HG03064 (cell line): ENCODE results near the gene TCOF1.

Experiments
- ATAC-seq: cut with Tn5 transposase; IDR thresholded peaks from one replicate; pipeline ENCODE4 v1.9.1; 2021; ENCODE audit warnings: low read depth; ENCODE audit not compliant: unreplicated experiment

The TCOF1 gene

DNA sequence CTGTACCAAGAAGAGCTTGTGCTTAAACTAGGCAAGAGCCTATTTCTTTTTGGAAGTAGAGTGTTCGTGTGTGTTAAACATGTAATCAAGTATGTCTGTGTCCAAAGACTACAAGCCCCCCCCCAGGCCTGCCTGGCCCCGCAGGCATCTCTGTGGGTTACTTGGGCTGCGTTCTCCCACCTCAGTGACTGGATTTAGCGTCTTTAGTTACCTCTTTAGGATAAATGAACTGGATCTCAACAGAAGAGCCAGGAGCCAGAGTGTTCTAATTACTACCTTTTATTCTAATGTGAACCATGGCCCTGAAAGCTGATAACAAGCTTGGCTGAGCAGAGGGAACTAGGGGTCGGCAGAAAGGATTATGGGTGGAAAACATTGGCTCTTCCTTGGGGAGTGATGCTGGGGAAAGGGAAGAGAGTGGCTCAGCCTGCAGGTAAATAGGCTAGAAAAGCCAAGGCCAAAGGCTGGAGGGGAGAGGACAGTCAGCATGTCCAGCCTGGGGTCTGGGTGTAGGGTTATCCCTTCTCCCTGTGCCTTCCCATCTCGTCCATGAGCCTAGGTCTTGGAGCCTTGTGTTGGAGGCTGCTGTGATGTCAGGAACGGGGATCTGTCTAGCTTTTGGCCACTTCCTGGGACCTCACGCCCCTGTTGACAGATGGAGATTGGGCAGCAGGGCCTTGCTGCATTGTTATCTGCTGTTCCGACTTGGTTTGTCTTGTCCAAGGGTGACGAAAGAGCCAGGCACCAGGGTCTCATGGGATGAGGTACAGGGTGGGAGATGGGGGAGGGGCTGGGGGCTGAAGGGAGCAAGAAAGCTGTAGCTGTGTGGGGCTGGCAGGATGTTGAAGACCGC lies 44.1 kb downstream of the TCOF1 start:
- no peak for ATAC-seq

DNA sequence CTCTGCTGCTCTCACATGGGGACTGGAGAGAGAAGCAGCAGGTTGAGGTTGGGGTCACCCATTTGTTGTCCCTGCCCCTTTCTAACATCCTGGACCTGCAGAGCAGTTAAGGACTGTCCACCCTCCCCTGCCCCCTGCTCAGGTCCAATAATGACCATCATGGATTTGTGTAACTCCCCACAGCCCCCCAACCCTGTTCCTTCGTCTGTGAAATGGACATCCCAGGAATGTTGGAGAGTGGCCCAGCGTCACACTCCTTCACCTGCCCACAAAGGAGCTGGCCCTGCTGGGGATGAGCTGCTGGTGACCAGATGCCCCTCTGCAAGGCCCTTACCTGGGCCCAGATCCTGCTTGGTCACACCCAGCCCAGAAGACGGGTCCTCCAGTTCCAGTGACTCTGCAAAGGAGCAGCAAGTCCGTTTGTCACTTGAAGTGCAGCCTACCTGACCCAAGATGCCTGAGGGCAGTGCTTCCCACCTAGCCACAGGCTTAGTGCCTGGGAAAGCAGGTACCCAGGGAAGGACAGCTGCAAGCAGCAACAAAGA lies 44.8 kb downstream of the TCOF1 start:
- no peak for ATAC-seq

DNA sequence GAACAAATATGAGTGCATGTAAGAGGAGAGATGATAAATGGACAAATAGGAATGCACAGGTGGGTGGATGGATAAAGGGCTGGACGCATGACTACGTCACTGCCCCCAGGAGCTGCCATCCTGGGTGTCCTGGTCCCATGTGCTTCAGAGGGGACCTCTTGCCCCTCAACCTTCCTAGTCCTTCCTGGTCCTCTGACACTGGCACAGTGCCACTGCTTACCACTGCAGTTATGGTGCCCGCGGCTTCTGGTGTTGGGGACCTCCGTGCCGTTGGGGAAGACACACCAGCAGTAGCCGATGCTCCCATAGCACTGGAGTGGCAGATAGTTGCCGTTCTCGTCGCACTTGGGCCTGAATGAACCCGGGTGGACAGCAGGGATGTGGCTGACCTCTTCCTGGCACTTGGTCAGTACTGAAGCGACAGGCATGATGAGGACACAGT lies 45.4 kb downstream of the TCOF1 start:
- no peak for ATAC-seq

DNA sequence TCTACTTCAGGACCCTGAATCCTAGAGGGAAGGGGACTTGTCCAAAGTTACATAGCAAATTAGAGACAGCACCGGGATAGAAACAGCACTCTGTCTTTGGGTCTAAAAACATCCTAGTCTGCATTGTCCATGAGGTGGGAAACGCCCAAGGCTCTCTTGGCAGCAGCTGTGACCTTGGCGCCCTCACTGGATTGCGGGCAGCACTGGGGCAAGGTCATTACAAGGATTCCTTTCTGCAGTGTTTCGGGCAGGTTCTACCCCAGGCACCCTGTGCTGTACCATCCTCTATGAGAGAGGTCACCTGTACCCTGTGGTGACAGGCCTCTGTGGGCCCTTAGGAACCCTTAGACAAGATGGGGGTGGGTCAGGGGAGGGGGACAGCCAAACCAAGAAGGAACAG lies 46.6 kb downstream of the TCOF1 start:
- no peak for ATAC-seq

DNA sequence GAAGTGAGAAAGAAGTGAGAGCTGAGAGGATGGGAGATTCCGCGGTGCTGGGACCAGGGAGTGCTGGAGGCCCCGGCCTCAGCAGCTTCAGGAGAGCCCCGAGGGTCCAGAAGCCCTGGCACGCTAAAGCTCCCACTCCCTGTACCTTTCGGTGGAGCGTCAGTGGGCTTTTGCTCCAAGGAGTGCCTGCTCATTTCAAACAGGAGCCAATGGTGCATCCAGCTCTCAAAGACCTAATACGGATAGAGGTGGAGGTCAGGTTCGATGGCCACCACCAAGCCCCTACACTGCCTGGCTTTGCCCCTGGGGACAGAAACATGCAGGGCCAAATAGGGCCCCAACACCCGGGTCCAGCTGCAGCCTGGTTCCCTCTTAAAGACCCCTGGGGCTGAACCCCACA lies 47.0 kb downstream of the TCOF1 start:
- no peak for ATAC-seq

DNA sequence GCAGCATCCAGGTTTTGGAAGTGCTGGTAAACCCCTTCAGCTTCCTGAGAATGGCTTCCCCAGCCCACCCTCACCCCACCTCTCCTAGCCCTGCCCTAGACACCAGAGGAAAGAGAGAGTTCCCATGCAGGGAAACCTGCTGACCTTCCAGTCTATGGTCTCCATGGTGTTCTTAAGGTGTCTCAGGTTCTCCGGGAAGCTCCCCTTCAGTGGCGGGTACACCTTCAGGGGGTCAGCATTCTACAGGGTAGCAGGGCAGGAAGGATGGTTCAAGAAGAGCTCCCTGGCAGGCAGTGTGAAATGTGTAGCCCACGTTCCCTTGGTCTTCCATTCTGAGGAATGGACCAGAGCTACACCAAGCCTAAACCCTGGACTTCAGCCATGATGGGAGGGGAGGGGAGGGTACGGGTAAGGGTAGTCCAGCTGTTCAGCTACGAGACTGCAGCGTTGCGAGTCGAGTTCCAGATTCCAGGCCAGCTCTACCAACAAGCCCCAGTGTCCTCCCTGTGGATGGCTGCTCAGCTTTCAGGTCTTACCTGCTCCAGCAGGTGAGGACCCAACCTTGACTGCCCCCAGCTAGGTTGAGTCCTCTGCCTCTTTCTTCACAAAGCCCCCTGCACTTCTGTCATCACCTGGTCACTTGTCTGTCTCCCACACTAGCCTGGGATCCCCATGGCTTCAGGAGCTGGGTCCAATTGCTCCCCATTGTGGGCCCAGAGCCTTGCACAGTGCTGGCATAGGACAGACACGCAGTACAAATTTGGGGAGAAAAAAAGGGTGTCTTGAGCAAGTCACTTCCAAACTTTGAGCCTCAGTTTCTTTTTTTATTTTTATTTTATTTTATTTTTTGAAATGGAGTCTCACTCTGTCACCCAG lies 47.7 kb downstream of the TCOF1 start:
- ATAC-seq = no peak

DNA sequence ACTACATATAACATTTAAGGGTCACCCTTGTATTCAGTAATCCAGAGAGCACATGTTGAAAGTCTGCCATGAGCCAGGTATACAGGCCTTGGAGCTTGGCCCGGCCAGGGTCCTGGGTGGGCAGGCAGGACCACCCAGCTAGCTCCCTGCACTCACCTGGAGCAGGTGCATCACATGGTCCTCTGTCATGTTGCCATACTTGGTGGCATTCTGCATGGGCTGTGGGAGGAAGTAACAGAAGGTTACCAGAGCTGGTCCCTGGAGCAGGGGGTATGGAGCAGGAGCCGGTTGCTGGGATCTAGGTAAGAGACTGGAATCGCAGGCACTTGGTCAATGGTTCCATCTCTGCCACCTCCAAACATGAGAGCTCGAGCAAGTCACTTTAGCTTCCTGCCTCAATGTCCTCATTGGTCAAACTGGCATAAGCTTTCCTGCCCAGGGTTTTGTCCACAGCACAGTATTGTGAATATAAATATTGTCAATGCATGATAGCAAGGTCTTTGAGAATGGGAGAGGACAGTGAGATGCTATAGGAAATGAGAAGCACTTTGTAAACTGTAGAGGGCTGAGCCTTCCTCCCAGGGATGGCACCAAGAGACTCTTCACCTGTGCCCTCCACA lies 48.7 kb downstream of the TCOF1 start:
- ATAC-seq = no peak

DNA sequence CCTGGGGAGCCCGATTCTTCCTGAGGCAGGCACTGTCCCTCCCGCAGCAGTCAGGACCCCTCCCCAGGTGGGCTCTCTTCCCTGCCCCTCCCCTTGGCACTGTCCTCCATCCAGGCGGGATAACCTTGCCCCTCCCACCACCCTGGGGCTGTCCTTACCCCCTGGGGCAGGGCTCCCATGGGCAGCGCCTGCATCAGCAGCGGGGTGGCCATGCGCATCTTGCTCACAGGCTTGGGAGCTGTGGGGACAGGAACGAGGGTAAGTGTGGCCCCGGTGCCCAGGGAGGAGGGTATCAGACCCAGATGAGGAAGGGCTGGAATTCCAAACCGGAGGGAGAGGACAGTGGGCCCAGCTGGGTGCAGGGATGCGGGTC lies 49.2 kb downstream of the TCOF1 start:
- no peak for ATAC-seq

DNA sequence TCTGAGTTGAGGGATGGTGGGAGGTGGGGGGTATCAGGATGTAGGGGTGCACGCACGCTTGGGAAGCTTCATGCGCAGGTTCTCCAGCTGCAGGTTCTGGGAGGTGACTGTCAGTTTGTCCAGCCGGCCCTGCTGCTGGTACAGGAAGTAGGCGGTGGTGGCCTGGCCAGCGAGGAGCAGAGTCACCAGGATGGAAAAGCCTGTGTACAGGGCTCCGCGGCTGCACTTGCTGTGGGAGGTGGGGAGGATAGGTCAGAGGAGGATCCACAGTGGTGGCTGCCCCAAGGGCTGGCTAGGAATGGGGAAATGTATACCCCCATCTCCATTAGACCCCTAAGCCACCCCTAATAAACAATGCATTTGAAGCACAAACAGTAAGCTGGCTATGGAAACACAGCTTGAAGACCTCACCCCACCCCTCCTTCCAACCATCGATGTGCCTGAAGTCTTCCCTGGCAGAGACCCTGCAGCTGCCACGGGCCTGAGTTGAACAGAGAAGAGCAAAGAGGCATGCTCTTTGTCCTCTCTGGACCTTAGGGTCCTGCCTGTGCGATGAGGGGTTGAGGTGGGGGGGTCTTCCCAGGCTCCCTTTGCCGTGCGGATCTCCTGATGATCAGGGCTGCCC lies 49.7 kb downstream of the TCOF1 start:
- ATAC-seq = no peak

DNA sequence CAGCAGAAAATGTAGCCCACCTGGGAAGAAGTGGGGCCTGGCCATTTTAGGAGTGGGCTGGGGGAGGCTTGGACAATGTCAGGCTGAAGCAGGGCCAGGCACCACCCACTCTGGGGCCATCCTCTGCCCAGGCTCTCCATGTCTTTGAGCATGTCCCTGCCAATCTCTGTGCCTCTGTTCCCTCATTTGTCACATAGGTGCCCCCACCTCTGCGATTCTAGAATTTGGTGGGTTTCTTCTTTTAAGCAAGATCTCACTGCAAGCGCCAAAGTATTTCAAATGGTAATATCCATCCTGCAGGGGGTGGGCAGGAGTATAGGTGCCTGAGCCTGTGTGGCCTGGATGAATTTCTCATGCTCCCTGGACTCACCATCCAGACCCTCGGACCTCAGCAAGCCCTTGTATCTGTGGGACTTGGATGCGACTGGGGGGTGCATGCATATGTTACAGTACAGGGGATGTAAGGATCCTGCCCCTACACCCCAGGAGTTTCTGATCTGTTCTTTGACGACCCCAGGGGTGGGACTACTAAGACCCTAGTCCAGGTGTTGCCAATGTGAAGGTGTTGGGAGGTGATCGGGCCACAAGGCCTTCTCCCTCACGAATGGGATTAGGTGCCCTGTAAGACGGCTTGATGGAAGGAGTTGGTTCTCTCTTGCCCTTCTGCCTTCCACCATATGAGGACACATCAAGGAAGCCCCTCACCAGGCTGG lies 50.9 kb downstream of the TCOF1 start:
- ATAC-seq = no peak

DNA sequence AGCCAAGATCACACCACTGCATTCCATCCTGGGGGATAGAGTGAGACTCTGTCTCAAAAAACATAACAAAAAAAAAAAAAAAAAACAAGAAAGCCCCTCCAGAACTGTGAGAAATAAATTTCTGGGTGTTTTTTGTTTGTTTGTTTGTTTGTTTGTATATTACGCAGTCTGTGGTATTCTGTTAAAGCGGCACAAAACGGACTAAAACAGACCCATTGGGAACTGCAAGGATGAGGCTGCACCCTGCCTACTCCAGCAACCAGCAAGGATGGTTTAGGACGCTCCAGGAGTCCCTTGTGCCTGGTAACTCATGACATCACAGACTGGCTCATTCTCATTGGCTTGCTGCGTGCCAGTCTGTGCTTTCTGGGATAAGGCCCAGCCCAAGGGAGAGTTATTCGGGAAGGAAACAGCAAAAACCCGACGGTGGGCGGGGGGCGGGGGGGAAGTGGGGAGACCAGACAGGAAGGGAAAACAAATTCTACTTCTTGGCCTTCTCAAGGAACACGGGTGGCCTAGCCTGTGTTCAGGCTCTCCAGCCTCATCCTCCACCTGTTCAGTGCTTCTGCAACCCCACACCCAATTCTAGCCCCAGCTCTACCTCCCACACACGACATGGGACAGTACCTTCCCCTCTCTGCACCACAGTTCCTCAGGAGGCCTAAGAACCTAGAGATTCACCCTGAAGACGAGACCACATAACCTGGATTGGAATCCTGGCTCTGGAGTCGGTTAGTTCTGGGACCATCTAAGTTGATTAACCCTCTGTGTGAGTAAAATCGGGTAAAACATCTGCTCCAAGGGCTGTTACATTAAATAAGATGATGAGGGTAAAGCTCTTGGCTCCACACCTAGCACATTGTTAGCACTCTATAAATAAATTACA lies 52.4 kb downstream of the TCOF1 start:
- ATAC-seq = peak; percentile 25

DNA sequence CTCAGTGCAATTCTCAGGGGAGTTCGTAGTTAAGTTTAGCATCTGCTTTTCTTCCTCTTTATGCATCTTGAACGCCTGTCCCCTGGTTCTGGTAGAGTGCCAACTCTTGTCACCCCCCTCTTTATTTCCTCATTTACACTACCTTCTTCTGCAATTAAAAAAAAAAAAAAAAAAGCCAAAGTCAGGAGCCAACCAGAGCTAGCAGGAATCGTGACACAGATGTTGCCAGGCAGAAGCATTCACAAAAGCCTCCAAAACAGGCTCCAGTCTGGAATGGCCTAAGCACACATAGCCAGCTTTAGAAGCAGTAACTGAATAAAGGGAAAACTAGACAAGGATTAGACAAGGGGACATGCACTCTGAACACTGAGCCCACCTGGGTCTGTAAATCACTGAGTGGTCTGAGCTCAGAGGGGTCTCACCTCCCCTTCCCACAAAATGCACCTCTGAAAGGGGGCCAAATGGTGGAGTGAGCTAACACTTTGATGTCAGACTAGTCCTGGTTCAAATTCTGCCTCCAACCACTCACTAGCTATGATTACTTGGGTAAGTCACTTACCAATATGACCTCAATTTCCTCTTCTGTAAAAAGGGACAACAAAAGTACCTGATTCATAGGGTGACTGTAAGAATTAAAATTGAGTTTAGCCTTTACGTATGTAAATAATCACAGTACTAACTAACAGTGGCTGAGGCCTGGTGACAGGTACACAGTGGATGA lies 53.2 kb downstream of the TCOF1 start:
- no peak for ATAC-seq

DNA sequence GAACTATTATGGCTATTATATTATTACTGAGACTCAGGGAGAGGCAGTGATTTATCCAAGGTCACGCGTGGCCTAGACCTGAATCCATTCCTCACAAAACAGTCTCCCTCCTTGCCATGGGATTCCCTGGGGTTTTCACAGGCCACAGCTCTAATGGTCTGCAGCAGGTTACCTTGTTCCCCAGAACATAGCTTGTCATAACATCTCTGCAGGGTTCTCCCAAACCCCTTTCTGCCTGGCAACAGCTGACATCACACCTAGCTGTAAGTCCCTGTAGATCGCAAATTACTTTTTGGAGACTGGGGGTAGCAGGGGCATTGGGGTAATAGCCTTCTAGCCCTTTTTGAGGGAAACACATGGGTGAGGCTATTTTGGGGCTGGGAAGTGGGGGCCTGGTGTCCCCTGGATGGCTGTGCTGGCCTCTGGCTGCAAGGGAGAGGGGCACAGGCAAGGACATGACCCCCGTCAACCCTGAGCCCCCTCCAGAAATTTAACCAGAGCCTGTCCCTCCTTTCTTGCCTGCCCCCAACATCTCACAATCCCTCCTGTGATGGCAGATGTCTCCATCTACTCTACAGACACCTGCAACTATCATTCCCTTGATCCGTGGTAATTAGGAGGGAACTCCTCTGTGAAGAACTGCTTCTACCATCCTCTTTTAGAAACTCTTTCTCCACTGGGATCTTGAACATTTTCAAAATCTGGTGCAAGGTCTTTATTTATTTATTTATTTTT lies 53.9 kb downstream of the TCOF1 start:
- ATAC-seq = no peak

DNA sequence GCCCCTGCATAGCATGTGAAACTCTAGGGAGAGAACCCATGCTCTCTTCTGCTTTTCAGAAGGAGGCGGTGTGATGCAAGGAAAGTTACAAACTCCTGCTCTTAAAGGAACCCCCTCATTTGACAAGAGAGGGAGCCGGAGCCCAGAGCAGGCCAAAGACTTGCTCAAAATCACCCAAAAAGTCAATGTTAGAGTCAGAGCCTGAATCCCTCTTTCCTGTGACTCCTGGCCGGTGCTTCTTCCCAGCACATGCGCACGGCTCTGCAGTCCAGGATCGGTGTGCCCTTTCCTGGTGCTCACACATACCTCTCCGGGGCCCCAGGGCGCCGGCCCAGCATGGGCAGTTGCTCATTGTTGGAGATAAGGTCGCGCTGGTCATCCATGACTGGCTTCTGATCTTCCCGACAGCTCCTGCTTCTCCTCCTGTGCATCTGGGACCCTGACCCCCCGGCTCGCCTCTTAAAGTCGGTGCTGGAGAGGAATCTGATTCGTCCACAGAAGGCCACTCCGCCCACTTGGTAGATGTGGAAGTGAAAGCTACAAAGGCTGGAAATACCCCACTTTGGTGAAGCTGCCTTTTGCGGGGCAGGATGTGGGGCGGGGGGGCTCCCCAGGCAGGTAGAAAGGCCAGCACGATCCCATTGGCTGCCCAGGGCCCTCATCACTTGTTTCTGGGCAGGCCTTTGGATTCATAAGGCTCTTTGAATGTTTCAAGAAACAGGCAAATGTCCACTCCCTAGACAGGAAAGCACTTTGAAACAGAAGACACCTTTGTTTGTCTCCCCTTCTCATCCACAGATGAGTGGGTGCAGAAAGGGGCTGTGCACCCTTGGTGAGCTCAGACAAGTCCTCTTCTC lies 55.0 kb downstream of the TCOF1 start, which contains the start of gene CD74:
Gene CD74 (minus strand): TSS at position 592 of the 857 bp plus-strand sequence. CDS start 161 bp downstream, at position 431.
- peak; percentile 71 for ATAC-seq

DNA sequence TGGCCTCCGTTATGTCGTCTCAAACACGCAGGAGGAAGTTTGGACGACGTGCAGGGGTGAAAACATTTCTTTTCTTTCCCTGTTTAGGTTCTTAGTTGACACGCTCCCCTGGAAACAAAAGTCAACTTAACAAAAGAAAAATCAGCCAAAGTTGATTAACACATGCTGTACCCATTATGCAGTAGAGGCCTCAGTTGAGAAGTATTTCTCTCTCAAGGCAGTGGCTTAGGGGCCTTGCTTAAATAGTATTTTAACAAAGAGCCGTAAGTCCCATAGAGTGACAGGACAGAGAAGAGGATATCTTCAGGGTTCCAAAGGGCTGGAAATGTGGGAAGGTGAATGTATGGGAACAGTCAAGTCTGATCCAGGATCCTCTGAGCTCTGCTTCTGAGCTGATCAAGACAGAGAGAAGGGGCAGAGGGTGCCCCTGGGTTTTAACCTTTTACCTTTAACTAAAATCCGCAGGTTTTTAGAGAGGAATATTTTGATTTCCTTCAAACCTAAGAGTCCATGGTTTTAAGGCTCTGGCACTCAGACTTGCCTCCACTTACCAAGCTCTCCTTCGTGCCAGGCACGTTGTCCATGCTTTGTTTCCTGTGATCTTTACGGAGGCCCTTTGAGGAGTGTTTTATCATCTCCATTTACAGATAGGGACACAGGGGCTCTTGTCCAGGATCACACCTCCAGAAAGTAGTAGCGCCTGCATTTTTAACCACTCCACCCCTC lies 55.8 kb downstream of the TCOF1 start:
- ATAC-seq = peak; percentile 4
